Mucosa of rectum (tissue), 2 donors: ENCODE results near the gene NBPF3.

Source experiments
- H3K27ac ChIP-seq, 2 donors: one replicate each; pipeline ENCODE4 v1.7.0; 2013; ENCODE audit warnings: inconsistent platforms in 2 of 2, low read depth in 2 of 2, low read length in 2 of 2
- H3K27me3 ChIP-seq, 2 donors: one replicate each; pipeline ENCODE4 v1.7.0; 2013; ENCODE audit warnings: low read length in 2 of 2; ENCODE audit not compliant: control insufficient read depth in 2 of 2, insufficient read depth in 2 of 2
- H3K36me3 ChIP-seq, 2 donors: one replicate each; pipeline ENCODE4 v1.7.0; 2013; ENCODE audit warnings: low read length in 2 of 2; ENCODE audit not compliant: control insufficient read depth in 2 of 2, insufficient read depth in 2 of 2
- H3K4me1 ChIP-seq, 2 donors: one replicate each; pipeline ENCODE4 v1.7.0; 2013; ENCODE audit warnings: low read length in 2 of 2, mild to moderate bottlenecking in 1 of 2; ENCODE audit not compliant: control insufficient read depth in 2 of 2, insufficient read depth in 2 of 2
- H3K4me3 ChIP-seq, 2 donors: one replicate each; pipeline ENCODE4 v1.7.0; 2013; ENCODE audit warnings: low read length in 2 of 2
- H3K9ac ChIP-seq, 2 donors: one replicate each; pipeline ENCODE4 v1.7.0; 2013; ENCODE audit warnings: low read length in 2 of 2, low read depth in 1 of 2, mild to moderate bottlenecking in 1 of 2
- H3K9me3 ChIP-seq, 2 donors: one replicate each; pipeline ENCODE4 v1.7.0; 2013; ENCODE audit warnings: low read length in 2 of 2; ENCODE audit not compliant: control insufficient read depth in 2 of 2
- donor health status: healthy.
- donor health status: Normal muscosa, but diverticular disease.

NBPF3 gene

GRCh38 chr1:21506804-21507203 lies 66.9 kb downstream of the NBPF3 start:
- Histone ChIP-seq H3K27me3 (peaks cover 11 to 16% of the 10 kb centered on the region in 2 donors), H3K4me3 (no peak overlapping the region), H3K27ac (no peak overlapping the region), H3K4me1 (peaks cover 0 to 3% of the 10 kb centered on the region in 2 donors), H3K9ac (no peak overlapping the region), H3K9me3 (no peaks in the 10 kb centered on the region), H3K36me3 (no peaks in the 10 kb centered on the region)

DNA sequence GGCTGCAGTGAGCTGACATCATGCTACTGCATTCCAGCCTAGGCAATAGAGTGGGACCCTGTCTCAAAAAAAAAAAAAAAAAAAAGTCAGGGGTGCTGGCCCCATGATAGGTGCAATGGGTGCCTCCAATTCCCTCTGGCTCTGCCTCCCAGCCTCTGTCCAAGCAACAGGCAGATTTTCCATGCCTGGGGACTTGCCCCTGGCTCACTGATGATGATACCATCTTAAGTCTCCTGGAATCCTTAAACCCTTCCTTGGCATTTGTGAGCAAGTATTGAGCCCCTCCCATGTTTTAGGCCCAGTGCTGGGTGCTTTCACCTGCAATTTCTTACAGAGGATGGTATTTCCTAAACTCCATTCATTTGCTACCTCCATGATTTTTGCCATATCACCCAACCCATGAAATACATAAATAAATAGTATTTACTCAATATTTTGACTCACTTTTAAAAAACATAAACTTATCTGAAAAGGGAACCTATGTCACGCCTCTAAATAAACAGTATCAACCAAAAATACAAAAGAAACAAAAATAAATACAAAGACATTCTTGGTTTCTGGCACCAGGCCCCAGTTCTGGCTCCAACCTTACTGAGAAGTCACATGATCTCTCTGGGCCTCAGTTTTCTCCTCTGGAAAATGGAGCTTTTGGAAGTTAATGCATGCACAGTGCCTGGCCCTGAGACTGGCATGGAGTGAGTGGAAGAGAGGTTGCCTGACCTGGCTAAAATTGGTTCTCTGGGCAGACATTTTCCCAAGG lies 67.8 kb downstream of the NBPF3 start:
- H3K4me3 ChIP-seq = no peak overlapping the region
- peaks cover 0 to 3% of the 10 kb centered on the region in 2 donors for H3K4me1 ChIP-seq
- H3K9me3 ChIP-seq = no peaks in the 10 kb centered on the region
- H3K9ac ChIP-seq = no peak overlapping the region
- peaks cover 11 to 16% of the 10 kb centered on the region in 2 donors for H3K27me3 ChIP-seq
- no peaks in the 10 kb centered on the region for H3K36me3 ChIP-seq
- no peak overlapping the region for H3K27ac ChIP-seq

GRCh38 chr1:21508580-21509350 lies 68.8 kb downstream of the NBPF3 start:
- H3K4me3 ChIP-seq = no peak overlapping the region
- H3K27ac ChIP-seq = no peak overlapping the region
- H3K36me3 ChIP-seq = no peaks in the 10 kb centered on the region
- H3K4me1 ChIP-seq = peaks cover 0 to 3% of the 10 kb centered on the region in 2 donors
- H3K27me3 ChIP-seq = peaks cover 11 to 16% of the 10 kb centered on the region in 2 donors
- no peaks in the 10 kb centered on the region for H3K9me3 ChIP-seq
- H3K9ac ChIP-seq = no peak overlapping the region

- H3K9me3 ChIP-seq = no peaks in the 10 kb centered on the region
- H3K4me3 ChIP-seq = no peak within 1 kb of the TSS
- no peak within 1 kb of the TSS for H3K9ac ChIP-seq
- no peaks in the 10 kb centered on the region for H3K36me3 ChIP-seq
- H3K27ac ChIP-seq = no peak within 1 kb of the TSS
- peaks cover 0 to 3% of the 10 kb centered on the region in 2 donors for H3K4me1 ChIP-seq
- peaks cover 11 to 16% of the 10 kb centered on the region in 2 donors for H3K27me3 ChIP-seq
Measured at GRCh38 chr1:21509351-21510112, 69.6 kb downstream of the NBPF3 start, which contains the start of gene ALPL. TSS of gene ALPL (plus strand) at chr1:21509423. CDS start at chr1:21554082, 44,659 bp downstream.

GRCh38 chr1:21510113-21510493 lies 70.2 kb downstream of the NBPF3 start:
- Histone ChIP-seq H3K27me3 (peaks cover 11 to 16% of the 10 kb centered on the region in 2 donors), H3K27ac (no peak overlapping the region), H3K4me3 (no peak overlapping the region)

GRCh38 chr1:21510885-21511578 lies 71.1 kb downstream of the NBPF3 start:
- Histone ChIP-seq H3K36me3 (no peaks in the 10 kb centered on the region), H3K27me3 (peaks cover 11 to 16% of the 10 kb centered on the region in 2 donors), H3K9ac (no peak overlapping the region), H3K27ac (no peak overlapping the region), H3K4me3 (no peak overlapping the region), H3K4me1 (peaks cover 0 to 3% of the 10 kb centered on the region in 2 donors), H3K9me3 (no peaks in the 10 kb centered on the region)

More at GRCh38 chr1:21510113-21510493, 70.2 kb downstream of the NBPF3 start:
- H3K9me3 ChIP-seq = no peaks in the 10 kb centered on the region
- H3K4me1 ChIP-seq = peaks cover 0 to 3% of the 10 kb centered on the region in 2 donors
- H3K9ac ChIP-seq = no peak overlapping the region
- no peaks in the 10 kb centered on the region for H3K36me3 ChIP-seq

GRCh38 chr1:21511579-21512522 lies 71.9 kb downstream of the NBPF3 start:
- Histone ChIP-seq H3K9me3 (no peaks in the 10 kb centered on the region), H3K4me1 (peaks cover 1 to 3% of the 10 kb centered on the region in 2 donors), H3K4me3 (no peak overlapping the region), H3K27ac (no peak overlapping the region), H3K36me3 (no peaks in the 10 kb centered on the region), H3K9ac (no peak overlapping the region), H3K27me3 (peaks cover 11 to 15% of the 10 kb centered on the region in 2 donors)

- Histone ChIP-seq H3K4me1 (peaks cover 0 to 2% of the 10 kb centered on the region in 2 donors), H3K4me3 (no peak overlapping the region), H3K9me3 (no peaks in the 10 kb centered on the region), H3K36me3 (no peaks in the 10 kb centered on the region), H3K27ac (no peak overlapping the region), H3K9ac (no peak overlapping the region), H3K27me3 (no peaks in the 10 kb centered on the region)
Measured at GRCh38 chr1:21514245-21514644, 74.3 kb downstream of the NBPF3 start.

DNA sequence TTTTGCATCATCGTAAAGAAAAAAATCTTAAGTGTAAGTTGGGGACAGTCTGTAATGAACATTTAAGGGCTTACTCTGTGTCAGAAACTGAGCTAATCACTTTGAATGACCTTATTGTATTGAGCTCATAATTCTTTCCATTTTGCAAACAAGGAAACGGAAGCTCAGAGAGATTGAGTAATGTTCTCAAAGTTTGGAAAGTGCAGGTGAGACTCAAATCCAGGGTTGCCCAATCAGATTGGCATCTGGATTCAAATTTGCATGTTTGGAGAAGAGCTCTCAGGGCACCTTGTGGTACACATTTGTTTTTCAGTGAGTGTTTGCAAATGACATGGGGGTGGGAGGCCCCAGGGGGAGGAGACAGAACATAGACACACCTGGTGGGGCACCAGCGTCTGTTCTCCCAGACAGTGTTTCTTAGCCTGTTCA lies 77.2 kb downstream of the NBPF3 start:
- Histone ChIP-seq H3K9ac (peak overlapping the region in 1 of 2 donors; percentile 47), H3K9me3 (no peaks in the 10 kb centered on the region), H3K27ac (peak overlapping the region in 1 of 2 donors; percentile 27), H3K4me1 (peaks cover 0 to 2% of the 10 kb centered on the region in 2 donors), H3K36me3 (no peaks in the 10 kb centered on the region), H3K27me3 (no peaks in the 10 kb centered on the region), H3K4me3 (no peak overlapping the region)
